ENCODE results near the gene EXOSC10.

Gene EXOSC10

GRCh38 chr1:11099310-11100148 is at the start of gene EXOSC10:
Gene EXOSC10, minus strand, starts transcription at chr1:11099869. Its CDS starts 38 bp downstream, at chr1:11099831.
- peak; percentile 96 for DNase-seq

- DNase-seq, result no peak
Measured at GRCh38 chr1:11147197-11147770, 47.6 kb upstream of the EXOSC10 start.

- DNase-seq, result no peak
Measured at GRCh38 chr1:11145741-11146140, 46.1 kb upstream of the EXOSC10 start.

- no peak for DNase-seq
Measured at GRCh38 chr1:11144570-11145256, 45.0 kb upstream of the EXOSC10 start.

- no peak for DNase-seq
Measured at GRCh38 chr1:11143907-11144306, 44.2 kb upstream of the EXOSC10 start.

- no peak for DNase-seq
Measured at GRCh38 chr1:11143401-11143800, 43.7 kb upstream of the EXOSC10 start.

- no peak for DNase-seq
Measured at GRCh38 chr1:11142618-11143391, 43.1 kb upstream of the EXOSC10 start.

GRCh38 chr1:11138952-11139351 is 39.3 kb upstream of the EXOSC10 start:
- no peak for DNase-seq

GRCh38 chr1:11138029-11138428 is 38.4 kb upstream of the EXOSC10 start:
- DNase-seq, result no peak

- DNase-seq, result no peak
Measured at GRCh38 chr1:11134898-11135266, 35.2 kb upstream of the EXOSC10 start.

- peak; percentile 8 for DNase-seq
Measured at GRCh38 chr1:11134251-11134897, 34.7 kb upstream of the EXOSC10 start.

GRCh38 chr1:11132563-11133293 is 33.1 kb upstream of the EXOSC10 start:
- no peak for DNase-seq

GRCh38 chr1:11131816-11132215 is 32.1 kb upstream of the EXOSC10 start:
- no peak for DNase-seq

GRCh38 chr1:11130406-11130805 is 30.7 kb upstream of the EXOSC10 start:
- no peak for DNase-seq

- no peak for DNase-seq
Measured at GRCh38 chr1:11129649-11130390, 30.2 kb upstream of the EXOSC10 start.

- no peak for DNase-seq
Measured at GRCh38 chr1:11126569-11126968, 26.9 kb upstream of the EXOSC10 start.

- DNase-seq, result no peak
Measured at GRCh38 chr1:11125931-11126330, 26.3 kb upstream of the EXOSC10 start.

- no peak for DNase-seq
Measured at GRCh38 chr1:11124965-11125364, 25.3 kb upstream of the EXOSC10 start.

- no peak for DNase-seq
Measured at GRCh38 chr1:11116318-11116717, 16.6 kb upstream of the EXOSC10 start.

GRCh38 chr1:11114966-11115365 is 15.3 kb upstream of the EXOSC10 start:
- DNase-seq, result no peak
